NB4 (cell line): ENCODE measurements around the gene PRKCE.
A peak's percentile ranks its signal among the peaks of the same experiment; 100 is the strongest.
"Not testable (repeated sequence)": the region's sequence is repeated elsewhere in the genome, so short reads cannot be mapped to it uniquely, and the experiment has no call there.

Experiments
- DNase-seq: peaks from one replicate; pipeline ENCODE4 v3.0.0; 2010; ENCODE audit warnings: low read depth
- H3K4me3 ChIP-seq: one replicate; pipeline ENCODE4 v1.5.1; 2011; ENCODE audit warnings: mild to moderate bottlenecking, low read depth, low read length, moderate library complexity
- CTCF ChIP-seq: IDR thresholded peaks from one replicate; pipeline ENCODE4 v1.5.1; 2012; ENCODE audit warnings: low read depth, low read length
- MAX ChIP-seq: IDR thresholded peaks from 2 replicates; pipeline ENCODE4 v1.6.1; 2011; ENCODE audit warnings: low read depth, low read length
- MYC ChIP-seq: IDR thresholded peaks from 2 replicates; pipeline ENCODE4 v1.6.1; 2011; ENCODE audit warnings: low read depth, low read length
- POLR2A ChIP-seq: IDR thresholded peaks from 2 replicates; pipeline ENCODE4 v1.6.1; 2011; ENCODE audit warnings: mild to moderate bottlenecking; ENCODE audit not compliant: insufficient read length; ENCODE audit errors: extremely low read depth

The PRKCE gene

GRCh38 chr2:46207591-46207990 lies 556.1 kb downstream of the PRKCE start:
- no peak overlapping the region for H3K4me3 ChIP-seq
- TF ChIP-seq POLR2A = no peak
- TF ChIP-seq MYC = no peak
- TF ChIP-seq CTCF = no peak
- no peak for TF ChIP-seq MAX
- DNase-seq = no peak

- TF ChIP-seq POLR2A (no peak), MYC (no peak), CTCF (no peak), MAX (no peak)
- no peak for DNase-seq
- H3K4me3 ChIP-seq = no peak overlapping the region
Observed at GRCh38 chr2:46208766-46209165, 557.3 kb downstream of the PRKCE start.

GRCh38 chr2:46210063-46210462 lies 558.6 kb downstream of the PRKCE start:
- TF ChIP-seq MYC (no peak), MAX (no peak), POLR2A (no peak), CTCF (no peak)
- H3K4me3 ChIP-seq = no peak overlapping the region
- DNase-seq = no peak

GRCh38 chr2:46211461-46211860 lies 560.0 kb downstream of the PRKCE start:
- TF ChIP-seq MAX (no peak), CTCF (no peak), MYC (no peak), POLR2A (no peak)

GRCh38 chr2:46213906-46214305 lies 562.4 kb downstream of the PRKCE start:
- no peak for DNase-seq
- TF ChIP-seq CTCF = no peak
- no peak for TF ChIP-seq MYC
- no peak for TF ChIP-seq MAX
- TF ChIP-seq POLR2A = no peak

More at GRCh38 chr2:46211461-46211860, 560.0 kb downstream of the PRKCE start:
- no peak for DNase-seq
- no peak overlapping the region for H3K4me3 ChIP-seq

GRCh38 chr2:46216213-46216612 lies 564.7 kb downstream of the PRKCE start:
- DNase-seq = no peak
- H3K4me3 ChIP-seq = no peak overlapping the region
- no peak for TF ChIP-seq CTCF
- TF ChIP-seq POLR2A = no peak
- no peak for TF ChIP-seq MYC
- TF ChIP-seq MAX = no peak

More at GRCh38 chr2:46213906-46214305, 562.4 kb downstream of the PRKCE start:
- no peak overlapping the region for H3K4me3 ChIP-seq

GRCh38 chr2:46223514-46223913 lies 572.0 kb downstream of the PRKCE start:
- peak; percentile 43 for DNase-seq
- H3K4me3 ChIP-seq = not testable (repeated sequence)
